Measurements from ENCODE around the gene PIGU.
A peak's percentile ranks its signal among the peaks of the same experiment; 100 is the strongest.

Gene PIGU

DNA sequence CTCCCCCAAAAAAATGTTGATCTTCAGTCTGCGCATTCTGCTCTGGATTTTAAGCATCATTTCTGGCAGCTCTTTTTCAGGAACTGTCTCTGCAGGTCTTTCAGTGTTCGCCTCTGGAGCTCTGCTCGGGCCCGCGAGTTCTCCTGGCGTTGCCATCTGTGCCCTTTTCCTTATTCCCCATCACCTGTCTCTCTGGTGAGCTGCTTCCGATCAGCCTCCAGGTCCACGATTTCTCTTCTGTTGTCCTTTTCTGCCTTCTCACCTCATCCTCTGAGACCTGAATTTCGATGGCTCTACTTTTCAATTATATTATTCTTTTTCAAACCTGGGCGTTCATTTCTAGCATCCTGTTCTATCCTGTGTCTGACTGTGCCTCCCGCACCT, 119.0 kb downstream of the PIGU start:
- no peak for DNase-seq (ENCODE audit: extremely low read depth, low read depth)
- TF ChIP-seq, protein P1, sequence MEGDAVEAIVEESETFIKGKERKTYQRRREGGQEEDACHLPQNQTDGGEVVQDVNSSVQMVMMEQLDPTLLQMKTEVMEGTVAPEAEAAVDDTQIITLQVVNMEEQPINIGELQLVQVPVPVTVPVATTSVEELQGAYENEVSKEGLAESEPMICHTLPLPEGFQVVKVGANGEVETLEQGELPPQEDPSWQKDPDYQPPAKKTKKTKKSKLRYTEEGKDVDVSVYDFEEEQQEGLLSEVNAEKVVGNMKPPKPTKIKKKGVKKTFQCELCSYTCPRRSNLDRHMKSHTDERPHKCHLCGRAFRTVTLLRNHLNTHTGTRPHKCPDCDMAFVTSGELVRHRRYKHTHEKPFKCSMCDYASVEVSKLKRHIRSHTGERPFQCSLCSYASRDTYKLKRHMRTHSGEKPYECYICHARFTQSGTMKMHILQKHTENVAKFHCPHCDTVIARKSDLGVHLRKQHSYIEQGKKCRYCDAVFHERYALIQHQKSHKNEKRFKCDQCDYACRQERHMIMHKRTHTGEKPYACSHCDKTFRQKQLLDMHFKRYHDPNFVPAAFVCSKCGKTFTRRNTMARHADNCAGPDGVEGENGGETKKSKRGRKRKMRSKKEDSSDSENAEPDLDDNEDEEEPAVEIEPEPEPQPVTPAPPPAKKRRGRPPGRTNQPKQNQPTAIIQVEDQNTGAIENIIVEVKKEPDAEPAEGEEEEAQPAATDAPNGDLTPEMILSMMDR (IDR thresholded peaks at IDR 0.05; ENCODE audit: low read depth, low read length, missing control alignments): no peak
- H3K4me3 ChIP-seq (replicated peaks; ENCODE audit: low read depth, low read length): peak overlapping the region; percentile 49

DNA sequence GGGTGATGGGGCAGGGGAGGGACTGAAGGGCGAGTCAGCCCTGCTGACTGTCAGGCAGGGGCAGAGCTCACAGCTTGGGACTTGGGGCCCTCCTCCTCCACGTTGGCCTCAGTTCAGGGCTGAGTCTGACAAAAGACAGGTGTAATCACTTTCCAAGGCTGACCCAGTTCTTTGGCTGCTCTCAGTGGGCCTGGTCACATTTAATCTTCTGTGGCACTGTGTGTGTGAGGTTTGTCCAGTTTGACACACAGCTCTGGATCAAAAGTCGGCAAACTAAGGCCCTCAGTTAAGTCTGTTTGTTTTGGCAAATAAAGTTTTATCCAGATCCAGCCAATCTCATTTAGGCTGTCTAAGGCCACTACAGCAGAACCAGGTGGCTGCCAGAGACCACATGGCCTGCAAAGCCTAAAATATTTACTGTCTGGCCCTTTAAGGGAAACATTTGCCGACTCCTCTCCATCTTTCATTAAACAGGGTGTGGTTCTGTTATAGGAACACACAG, 123.5 kb downstream of the PIGU start:
- H3K4me3 ChIP-seq (replicated peaks; ENCODE audit: low read depth, low read length): no peak overlapping the region
- TF ChIP-seq, protein P1 (IDR thresholded peaks at IDR 0.05; ENCODE audit: low read depth, low read length, missing control alignments): no peak
- no peak for DNase-seq (ENCODE audit: extremely low read depth, low read depth)

DNA sequence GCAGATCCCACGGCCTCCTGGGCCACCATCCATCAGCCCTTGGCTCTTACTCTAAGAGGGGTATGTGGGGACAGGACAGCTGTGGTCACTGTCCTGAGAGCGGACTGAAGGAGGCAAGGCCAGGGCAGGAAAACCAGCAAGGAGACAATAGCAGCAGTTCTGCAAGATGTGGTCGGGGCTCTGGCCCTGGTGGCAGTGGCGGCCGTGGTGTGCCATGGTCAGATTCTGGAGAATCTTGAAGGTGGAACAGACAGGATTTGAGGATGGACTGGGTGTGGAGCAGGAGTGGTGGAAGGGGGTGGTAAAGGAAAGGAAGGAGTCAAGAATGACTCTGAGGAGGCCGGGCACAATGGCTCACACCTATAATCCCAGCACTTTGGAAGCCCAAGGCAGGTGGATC, 124.3 kb downstream of the PIGU start:
- DNase-seq (ENCODE audit: extremely low read depth, low read depth): no peak

DNA sequence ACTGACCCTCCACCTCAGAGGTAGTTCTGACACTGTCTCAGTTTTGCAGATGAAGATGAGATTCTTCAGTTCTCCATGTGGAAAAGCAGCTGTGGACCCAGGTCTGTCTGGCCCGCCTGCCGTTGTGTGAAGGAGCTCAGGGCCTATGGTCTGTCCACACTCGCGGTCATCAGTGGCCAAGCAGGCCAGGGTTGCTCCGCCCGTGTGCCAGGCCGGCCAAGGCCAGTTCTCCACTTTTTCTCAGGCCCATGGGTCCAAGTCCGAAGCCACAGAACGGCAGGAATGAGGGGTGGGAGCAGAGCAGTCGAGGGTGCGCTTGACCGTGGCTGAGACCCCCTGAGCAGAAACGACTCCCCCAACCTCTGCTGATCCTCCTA, 127.0 kb downstream of the PIGU start:
- TF ChIP-seq, protein P1 (IDR thresholded peaks at IDR 0.05; ENCODE audit: low read depth, low read length, missing control alignments): no peak
- no peak for DNase-seq (ENCODE audit: extremely low read depth, low read depth)
- no peak overlapping the region for H3K4me3 ChIP-seq (replicated peaks; ENCODE audit: low read depth, low read length)

More for the DNA sequence above, 124.3 kb downstream of the PIGU start:
- TF ChIP-seq, protein P1 (IDR thresholded peaks at IDR 0.05; ENCODE audit: low read depth, low read length, missing control alignments): no peak
- no peak overlapping the region for H3K4me3 ChIP-seq (replicated peaks; ENCODE audit: low read depth, low read length)

DNA sequence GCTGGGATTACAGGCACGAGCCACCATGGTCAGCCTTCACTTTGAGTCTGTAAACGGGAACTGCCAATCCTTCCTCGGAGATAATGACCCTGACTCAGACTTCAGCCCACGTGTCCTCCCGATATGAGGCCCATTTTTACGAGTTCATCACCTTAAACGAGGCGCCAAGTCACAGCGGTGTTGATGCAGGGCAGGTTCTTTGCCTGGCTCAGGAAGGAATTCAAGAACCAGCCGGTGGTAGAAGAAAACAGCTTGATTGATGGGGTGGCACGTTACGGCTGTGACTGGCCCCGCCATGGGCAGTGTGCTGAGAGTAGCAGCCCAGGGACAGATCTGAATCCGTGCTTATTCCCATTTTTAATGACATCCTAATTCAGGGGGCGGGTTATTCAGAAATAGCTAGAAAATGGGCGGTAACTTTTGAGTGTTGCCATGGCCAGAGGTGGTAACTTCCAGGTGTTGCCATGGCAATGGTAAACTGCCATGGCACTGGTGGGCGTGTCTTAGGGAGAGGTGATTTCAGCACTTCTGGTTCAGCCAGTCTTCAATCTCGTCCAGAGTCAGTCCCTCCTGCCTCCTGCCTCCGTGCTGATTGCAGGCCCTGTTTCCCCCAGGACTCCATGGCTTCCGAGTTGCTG, 127.5 kb downstream of the PIGU start:
- TF ChIP-seq, protein P1 (IDR thresholded peaks at IDR 0.05; ENCODE audit: low read depth, low read length, missing control alignments): no peak
- H3K4me3 ChIP-seq (replicated peaks; ENCODE audit: low read depth, low read length): no peak overlapping the region
- no peak for DNase-seq (ENCODE audit: extremely low read depth, low read depth)

DNA sequence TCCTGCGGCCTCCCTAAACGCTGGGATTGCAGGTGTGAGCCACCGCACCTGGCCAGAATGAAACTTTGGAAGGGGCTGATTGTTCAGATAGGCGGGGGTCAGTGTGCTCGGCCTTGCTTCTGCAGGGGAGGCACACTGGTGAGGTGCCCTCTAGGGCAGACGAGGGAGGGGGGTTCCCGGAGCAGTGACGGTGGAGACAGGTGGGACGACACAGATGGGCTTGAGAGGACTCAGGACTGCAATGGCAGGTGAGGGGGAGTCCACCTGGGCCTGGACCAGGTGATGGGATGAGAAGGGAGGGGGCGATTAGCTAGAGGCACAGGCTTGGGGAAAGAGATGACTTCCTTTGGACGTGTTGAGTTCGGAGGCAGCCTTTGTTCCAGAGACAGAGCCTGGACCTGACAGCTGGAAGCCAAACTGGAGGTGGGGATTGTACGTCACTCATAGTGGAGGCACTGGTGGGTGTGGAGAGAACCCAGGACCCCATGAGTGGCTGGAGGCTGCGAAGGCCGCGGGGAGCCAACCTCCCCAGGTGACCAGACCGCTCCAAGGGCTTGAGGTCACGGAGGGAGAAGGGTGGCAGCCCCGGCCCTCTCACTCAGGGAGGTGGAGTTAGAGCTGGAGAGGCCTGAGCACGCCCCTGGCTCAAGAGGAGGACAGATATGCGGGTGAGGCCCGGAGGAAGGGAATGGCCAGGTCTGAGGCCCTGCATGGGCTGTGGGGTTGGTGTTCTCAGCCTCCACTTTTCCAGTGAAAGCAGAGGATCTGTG, 128.9 kb downstream of the PIGU start:
- TF ChIP-seq, protein P1 (IDR thresholded peaks at IDR 0.05; ENCODE audit: low read depth, low read length, missing control alignments): no peak
- no peak overlapping the region for H3K4me3 ChIP-seq (replicated peaks; ENCODE audit: low read depth, low read length)
- DNase-seq (ENCODE audit: extremely low read depth, low read depth): no peak
